Dendritic cell treated with granulocyte-macrophage colony-stimulating factor and Interleukin-4, amounts not matched to agents 40 ng/mL and 50 ng/mL, for 4 days (primary cell): Measurements from ENCODE around the gene GPR25.

ENCODE experiments used
- H3K27ac Mint-ChIP-seq: one replicate; pipeline ENCODE4 v1.8.0; 2022; ENCODE audit warnings: mild to moderate bottlenecking, mixed read lengths
- H3K27me3 Mint-ChIP-seq: one replicate; pipeline ENCODE4 v1.8.0; 2022; ENCODE audit warnings: mild to moderate bottlenecking, mixed read lengths
- H3K36me3 Mint-ChIP-seq: one replicate; pipeline ENCODE4 v1.8.0; 2022; ENCODE audit warnings: low read depth, mixed read lengths
- H3K4me1 Mint-ChIP-seq: one replicate; pipeline ENCODE4 v1.8.0; 2022; ENCODE audit warnings: low read depth, mixed read lengths
- H3K4me3 Mint-ChIP-seq: one replicate; pipeline ENCODE4 v1.8.0; 2022; ENCODE audit warnings: mild to moderate bottlenecking, moderate library complexity, mixed read lengths
- H3K9me3 Mint-ChIP-seq: one replicate; pipeline ENCODE4 v1.8.0; 2022; ENCODE audit warnings: mixed read lengths
- intact Hi-C: fragments of 100-400 bp; cut with micrococcal nuclease; formaldehyde crosslinking; loops from one replicate; pipeline ENCODE4 v1.15.0; 2022

GPR25 gene, protein sequence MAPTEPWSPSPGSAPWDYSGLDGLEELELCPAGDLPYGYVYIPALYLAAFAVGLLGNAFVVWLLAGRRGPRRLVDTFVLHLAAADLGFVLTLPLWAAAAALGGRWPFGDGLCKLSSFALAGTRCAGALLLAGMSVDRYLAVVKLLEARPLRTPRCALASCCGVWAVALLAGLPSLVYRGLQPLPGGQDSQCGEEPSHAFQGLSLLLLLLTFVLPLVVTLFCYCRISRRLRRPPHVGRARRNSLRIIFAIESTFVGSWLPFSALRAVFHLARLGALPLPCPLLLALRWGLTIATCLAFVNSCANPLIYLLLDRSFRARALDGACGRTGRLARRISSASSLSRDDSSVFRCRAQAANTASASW

DNA sequence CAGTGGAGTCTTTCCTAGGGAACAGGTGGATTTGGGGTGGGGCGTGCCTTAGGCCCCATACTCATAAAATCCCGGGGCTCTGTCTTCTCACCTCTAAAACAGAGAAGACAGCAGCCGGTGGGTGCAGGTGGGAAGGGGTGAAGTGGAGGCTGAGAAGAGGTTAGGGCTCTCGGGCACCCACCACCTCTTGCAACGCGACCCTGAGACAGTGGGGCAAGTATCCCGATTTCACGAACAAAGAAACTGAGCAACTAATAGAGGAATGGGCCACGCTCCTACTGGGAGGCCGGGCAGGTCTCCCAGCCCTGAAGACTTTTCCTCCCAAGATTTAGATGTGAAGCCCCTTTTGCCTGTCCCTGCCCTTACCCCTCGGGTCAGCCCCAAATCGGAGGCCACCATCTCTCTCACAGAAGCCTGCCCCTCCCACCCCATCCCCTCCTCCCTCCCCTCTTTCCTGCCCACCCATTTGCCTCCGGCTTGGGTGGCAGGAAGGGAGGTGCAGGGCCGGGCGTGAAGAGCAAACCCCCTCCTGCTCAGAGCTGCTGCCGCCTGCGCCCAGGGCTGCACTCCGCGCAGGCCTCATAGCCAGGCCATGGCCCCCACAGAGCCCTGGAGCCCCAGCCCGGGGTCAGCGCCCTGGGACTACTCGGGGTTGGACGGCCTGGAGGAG is at the start of gene GPR25:
TSS of gene GPR25 (plus strand) at position 536 of the 670 bp plus-strand sequence. CDS start at position 593, 57 bp downstream.
- intact Hi-C loops, result no loop called here
- Mint-ChIP-seq H3K27ac (no peak within 1 kb of the TSS), H3K4me1 (peaks cover 7% of the 10 kb centered on the region), H3K4me3 (peak within 1 kb of the TSS; percentile 48), H3K9me3 (no peaks in the 10 kb centered on the region), H3K36me3 (no peaks in the 10 kb centered on the region), H3K27me3 (peaks cover 42% of the 10 kb centered on the region)

DNA sequence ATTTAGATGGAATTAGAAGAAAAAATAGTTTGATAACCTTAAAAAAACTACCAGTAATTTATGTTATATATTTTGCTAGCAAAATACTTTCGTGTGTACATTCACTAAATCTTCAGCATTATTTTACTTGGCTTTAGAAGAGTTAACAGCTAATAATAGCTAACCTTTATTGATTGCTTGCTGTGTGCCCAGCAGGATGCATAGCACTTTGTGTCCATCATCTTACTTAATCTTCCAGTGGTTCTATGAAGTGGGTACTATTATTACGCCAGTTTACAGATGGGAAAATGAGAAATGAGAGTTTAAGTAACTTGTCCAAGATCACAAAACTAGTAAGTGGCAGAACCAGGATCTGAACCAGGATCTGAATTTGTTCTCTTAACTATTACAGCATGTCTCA is 41.7 kb upstream of the GPR25 start:
- Mint-ChIP-seq H3K36me3 (peaks cover 10% of the 10 kb centered on the region), H3K27ac (no peak overlapping the region), H3K4me3 (no peak overlapping the region), H3K9me3 (no peaks in the 10 kb centered on the region), H3K27me3 (no peaks in the 10 kb centered on the region), H3K4me1 (no peaks in the 10 kb centered on the region)
- intact Hi-C loops, result no loop called here

DNA sequence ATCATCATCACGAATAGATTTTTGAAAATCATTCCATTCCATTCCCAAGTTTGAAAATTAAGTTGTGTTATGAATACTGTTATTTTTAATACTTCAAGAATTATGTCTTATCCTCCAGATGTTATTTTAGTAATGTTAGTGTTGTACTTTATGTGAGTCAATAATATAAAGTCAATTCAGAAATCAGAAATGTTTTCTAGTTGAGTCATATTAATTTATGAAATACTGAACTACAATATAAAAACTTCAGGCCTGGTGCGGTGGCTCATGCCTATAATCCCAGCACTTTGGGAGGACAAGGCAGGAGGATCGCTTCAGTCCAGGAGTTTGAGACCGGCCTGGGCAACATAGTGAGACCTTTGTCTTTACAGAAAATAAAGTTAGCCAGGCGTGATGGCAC is 38.4 kb upstream of the GPR25 start:
- intact Hi-C loops, result no loop called here
- no peak overlapping the region for H3K27ac Mint-ChIP-seq
- H3K4me3 Mint-ChIP-seq, result no peak overlapping the region
- H3K27me3 Mint-ChIP-seq, result no peaks in the 10 kb centered on the region
- no peaks in the 10 kb centered on the region for H3K9me3 Mint-ChIP-seq
- H3K4me1 Mint-ChIP-seq, result no peaks in the 10 kb centered on the region
- peaks cover 13% of the 10 kb centered on the region for H3K36me3 Mint-ChIP-seq

DNA sequence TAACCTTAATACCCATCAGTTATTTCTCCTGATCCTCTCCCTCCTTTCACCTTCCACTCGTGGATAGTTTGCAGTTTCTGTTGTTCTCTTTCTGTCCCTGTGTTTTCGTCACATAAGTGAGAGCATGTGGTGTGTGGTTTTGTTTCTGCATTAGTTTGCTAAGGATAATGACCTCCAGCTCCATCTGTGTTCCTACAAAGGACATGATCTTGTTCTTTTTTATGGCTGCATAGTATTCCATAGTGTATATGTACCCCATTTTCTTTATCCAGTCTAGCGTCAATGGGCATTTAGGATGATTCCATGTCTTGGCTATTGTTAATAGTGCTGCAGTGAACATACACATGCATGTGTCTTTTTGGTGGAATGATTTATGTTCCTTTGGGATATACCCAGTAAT is 36.6 kb upstream of the GPR25 start:
- Mint-ChIP-seq H3K9me3 (no peaks in the 10 kb centered on the region), H3K27me3 (no peaks in the 10 kb centered on the region), H3K4me3 (no peak overlapping the region), H3K4me1 (no peaks in the 10 kb centered on the region), H3K27ac (no peak overlapping the region), H3K36me3 (peaks cover 19% of the 10 kb centered on the region)
- intact Hi-C loops, result no loop called here

DNA sequence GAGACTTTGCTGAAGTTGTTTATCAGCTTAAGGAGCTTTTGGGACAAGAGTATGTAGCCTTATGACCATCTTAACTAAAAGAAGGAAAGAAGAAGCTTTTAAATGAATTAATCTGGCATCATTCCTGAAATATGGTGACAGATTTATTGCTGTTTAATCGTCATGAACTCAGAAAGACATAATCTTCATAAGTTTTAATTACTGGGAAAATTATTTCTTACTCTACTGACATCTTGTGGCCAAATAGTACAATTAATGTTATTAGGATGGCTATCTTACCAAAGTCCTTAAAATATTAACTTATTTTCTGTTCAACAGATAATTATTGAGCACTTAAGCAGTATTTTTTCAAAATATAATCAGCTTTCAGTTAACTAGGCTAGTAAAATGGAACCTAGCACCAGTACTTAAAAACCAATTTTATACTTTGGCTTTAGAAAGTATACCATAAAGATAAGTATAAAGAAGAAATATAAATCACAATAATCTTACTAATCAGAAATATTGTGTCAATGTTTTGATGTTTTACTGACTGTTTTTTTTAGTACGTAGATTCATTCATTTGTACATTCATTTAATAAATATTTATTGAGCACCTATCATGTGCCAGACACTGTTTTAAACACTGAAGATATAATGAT is 34.7 kb upstream of the GPR25 start:
- Mint-ChIP-seq H3K36me3 (peaks cover 26% of the 10 kb centered on the region), H3K27ac (no peak overlapping the region), H3K9me3 (no peaks in the 10 kb centered on the region), H3K4me3 (no peak overlapping the region), H3K27me3 (no peaks in the 10 kb centered on the region), H3K4me1 (no peaks in the 10 kb centered on the region)
- intact Hi-C loops, result loop anchor here (1.0 kb wide), 1 partner anchor 278 kb away; no protein-coding TSS in a partner anchor

DNA sequence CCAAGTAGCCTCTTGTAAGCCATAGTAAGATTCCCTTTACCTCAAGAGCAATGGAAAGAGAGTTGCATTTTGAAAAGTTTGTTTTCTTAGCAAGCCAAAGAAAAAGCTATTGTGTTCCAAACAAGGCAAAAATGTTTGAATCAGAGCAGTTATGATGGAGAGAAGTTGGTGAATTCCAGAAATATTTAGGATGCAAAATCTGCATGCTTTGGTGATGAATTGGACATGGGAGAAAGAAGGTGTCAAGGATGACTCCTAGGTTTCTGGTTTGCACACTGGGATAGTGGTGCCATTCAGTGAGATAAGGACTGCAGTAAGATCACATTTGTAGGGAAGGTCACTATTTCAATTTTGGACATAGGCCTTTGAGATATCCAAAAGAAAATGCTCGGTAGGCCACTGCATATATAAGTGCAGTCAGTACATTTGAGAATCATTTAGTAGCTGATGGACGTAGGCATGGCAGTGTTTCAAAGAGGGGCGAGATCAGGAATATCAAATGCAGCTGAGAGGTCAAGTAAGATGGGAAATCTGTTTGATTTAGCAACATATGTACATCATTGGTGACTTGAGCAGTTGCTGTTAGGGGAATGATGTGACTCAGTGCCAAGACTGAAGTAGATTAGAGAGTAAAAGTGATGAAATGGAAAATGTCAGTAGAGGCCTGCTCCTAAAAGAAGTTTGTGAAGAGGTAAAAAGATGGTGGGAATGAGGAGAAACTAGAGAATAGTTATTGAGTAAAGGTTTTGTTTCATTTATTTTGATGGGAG is 33.9 kb upstream of the GPR25 start:
- Mint-ChIP-seq H3K27me3 (no peaks in the 10 kb centered on the region), H3K36me3 (peaks cover 28% of the 10 kb centered on the region), H3K27ac (no peak overlapping the region), H3K9me3 (no peaks in the 10 kb centered on the region), H3K4me1 (no peaks in the 10 kb centered on the region), H3K4me3 (no peak overlapping the region)
- intact Hi-C loops, result loop anchor here (1.0 kb wide), 1 partner anchor 279 kb away; no protein-coding TSS in a partner anchor

DNA sequence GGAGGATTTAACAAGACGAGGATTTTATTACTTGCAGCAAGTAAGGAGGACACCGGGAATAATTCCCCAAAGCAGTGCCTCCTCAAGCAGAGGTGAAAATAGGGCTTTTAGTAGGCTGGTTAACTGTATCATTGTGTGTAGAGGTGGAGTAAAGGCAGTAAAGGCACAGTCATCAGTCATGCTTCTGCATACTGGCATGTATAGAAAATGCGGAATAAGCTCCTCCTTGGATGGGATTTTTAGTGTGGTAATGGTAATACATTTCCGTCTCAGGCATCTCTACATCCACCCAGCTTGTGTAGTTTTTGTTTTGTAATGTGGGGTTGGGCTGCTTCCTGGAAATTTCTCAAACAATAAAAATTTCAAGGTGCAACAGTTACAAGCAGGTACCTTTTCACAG is 27.4 kb upstream of the GPR25 start:
- no peaks in the 10 kb centered on the region for H3K9me3 Mint-ChIP-seq
- no peaks in the 10 kb centered on the region for H3K27me3 Mint-ChIP-seq
- intact Hi-C loops, result no loop called here
- H3K27ac Mint-ChIP-seq, result no peak overlapping the region
- no peak overlapping the region for H3K4me3 Mint-ChIP-seq
- peaks cover 10% of the 10 kb centered on the region for H3K4me1 Mint-ChIP-seq
- peaks cover 57% of the 10 kb centered on the region for H3K36me3 Mint-ChIP-seq

DNA sequence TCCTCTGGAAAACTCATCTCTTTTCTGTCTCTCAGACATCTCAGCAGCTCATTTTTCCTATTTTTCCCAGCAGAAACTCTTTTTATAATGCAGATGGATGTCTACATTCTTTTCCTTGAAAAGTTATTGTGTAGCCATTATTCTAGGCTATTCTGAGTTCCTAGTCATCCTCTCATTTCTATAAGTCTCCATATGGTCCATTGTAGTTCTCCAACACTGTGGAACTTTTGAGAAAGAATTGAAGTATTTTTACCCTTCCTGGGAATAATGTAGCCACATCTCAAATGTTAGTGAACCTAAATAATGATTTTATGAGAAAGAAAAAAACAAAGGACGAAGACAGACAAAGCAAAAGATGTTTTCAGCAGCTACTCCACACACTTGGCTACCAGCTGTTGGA is 26.4 kb upstream of the GPR25 start:
- intact Hi-C loops, result no loop called here
- no peak overlapping the region for H3K27ac Mint-ChIP-seq
- H3K4me3 Mint-ChIP-seq, result no peak overlapping the region
- no peaks in the 10 kb centered on the region for H3K9me3 Mint-ChIP-seq
- H3K27me3 Mint-ChIP-seq, result no peaks in the 10 kb centered on the region
- peaks cover 15% of the 10 kb centered on the region for H3K4me1 Mint-ChIP-seq
- H3K36me3 Mint-ChIP-seq, result peaks cover 67% of the 10 kb centered on the region

DNA sequence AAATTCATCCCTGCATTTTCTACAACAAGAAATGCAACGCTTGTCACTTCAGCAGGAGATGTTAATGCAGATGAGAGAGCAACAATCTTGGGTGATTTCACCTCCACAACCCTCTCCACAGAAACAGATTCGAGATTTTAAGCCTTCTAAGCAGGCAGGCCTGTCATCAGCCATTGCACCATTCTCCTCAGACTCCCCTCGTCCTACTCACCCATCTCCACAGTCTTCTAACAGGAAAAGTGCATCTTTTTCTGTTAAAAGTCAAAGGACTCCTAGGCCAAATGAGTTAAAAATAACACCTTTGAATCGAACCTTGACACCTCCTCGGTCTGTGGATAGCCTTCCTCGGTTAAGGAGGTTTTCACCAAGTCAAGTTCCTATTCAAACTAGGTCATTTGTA is 23.4 kb upstream of the GPR25 start:
- Mint-ChIP-seq H3K4me3 (no peak overlapping the region), H3K36me3 (peaks cover 75% of the 10 kb centered on the region), H3K27ac (no peak overlapping the region), H3K27me3 (no peaks in the 10 kb centered on the region), H3K4me1 (peaks cover 20% of the 10 kb centered on the region), H3K9me3 (no peaks in the 10 kb centered on the region)
- intact Hi-C loops, result no loop called here

DNA sequence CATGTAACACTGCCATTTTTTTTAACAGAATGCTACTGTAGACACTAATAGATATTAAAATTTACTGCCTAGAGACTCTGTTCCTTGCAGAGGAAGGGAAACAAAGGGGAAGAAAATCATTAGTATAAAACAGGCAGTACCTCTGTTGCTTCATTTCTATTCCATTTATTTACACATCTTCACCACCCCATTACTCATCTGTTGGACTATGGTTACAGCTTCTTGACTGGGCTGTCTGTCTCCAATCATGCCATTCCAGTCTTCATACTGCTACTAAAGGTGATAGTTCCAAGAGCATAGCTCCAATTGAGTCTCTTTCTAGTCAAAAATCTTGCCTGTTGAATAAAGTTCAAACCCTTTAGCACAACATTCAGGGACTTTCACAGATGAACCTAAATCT is 22.2 kb upstream of the GPR25 start:
- Mint-ChIP-seq H3K36me3 (peaks cover 69% of the 10 kb centered on the region), H3K4me1 (peaks cover 20% of the 10 kb centered on the region), H3K4me3 (no peak overlapping the region), H3K27me3 (no peaks in the 10 kb centered on the region), H3K9me3 (no peaks in the 10 kb centered on the region), H3K27ac (no peak overlapping the region)
- intact Hi-C loops, result no loop called here

DNA sequence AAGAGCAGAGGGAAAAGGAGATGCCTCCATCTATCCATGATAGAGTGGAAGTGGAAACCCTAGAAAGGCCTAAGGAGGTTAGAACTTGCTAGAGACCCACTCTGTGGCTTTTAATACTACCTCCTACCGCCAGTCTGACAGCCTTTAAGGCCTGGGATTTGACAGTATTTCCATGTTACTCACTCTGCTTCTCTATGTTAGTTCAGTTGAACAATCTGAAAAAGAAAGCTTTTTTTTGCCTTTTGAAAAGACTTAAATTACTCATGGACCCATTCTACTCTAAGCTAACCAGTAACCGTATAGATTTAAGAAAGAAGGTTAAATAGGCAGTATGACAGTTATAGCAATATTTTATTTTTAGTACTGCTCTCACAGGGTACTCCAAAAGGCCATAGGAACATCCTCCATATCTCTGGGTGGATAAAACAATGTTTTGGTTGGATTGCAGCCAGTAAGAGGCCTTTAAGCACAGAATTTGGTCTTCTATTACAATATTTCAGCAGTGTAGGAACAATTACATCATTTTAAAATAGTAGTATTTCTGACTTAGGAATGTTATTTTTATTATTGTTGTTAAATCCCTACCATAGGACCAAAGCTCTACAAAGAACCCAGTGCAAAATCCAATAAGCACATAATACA is 15.9 kb upstream of the GPR25 start:
- Mint-ChIP-seq H3K4me3 (no peak overlapping the region), H3K27me3 (no peaks in the 10 kb centered on the region), H3K27ac (no peak overlapping the region), H3K9me3 (no peaks in the 10 kb centered on the region), H3K36me3 (peaks cover 36% of the 10 kb centered on the region), H3K4me1 (peaks cover 6% of the 10 kb centered on the region)
- intact Hi-C loops, result no loop called here

DNA sequence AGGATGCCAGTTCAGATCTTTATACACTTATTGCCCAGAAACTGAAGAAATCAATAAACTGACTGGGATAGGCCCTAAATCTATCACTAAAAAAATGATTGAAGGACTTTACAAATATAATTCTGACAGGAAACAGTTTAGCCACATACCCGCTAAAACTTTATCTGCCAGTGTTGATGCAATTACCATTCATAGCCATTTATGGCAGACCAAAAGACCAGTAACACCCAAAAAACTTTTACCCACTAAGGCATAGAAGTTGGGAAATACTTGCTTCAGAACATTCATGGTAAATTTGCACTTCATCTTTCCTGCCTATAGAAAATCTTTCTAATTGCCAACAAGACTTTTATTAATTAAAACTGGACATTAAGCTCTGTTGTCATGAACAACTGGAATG is 15.0 kb upstream of the GPR25 start:
- Mint-ChIP-seq H3K4me3 (no peak overlapping the region), H3K27ac (no peak overlapping the region), H3K9me3 (no peaks in the 10 kb centered on the region), H3K4me1 (no peaks in the 10 kb centered on the region), H3K36me3 (peaks cover 35% of the 10 kb centered on the region), H3K27me3 (no peaks in the 10 kb centered on the region)
- intact Hi-C loops, result no loop called here

DNA sequence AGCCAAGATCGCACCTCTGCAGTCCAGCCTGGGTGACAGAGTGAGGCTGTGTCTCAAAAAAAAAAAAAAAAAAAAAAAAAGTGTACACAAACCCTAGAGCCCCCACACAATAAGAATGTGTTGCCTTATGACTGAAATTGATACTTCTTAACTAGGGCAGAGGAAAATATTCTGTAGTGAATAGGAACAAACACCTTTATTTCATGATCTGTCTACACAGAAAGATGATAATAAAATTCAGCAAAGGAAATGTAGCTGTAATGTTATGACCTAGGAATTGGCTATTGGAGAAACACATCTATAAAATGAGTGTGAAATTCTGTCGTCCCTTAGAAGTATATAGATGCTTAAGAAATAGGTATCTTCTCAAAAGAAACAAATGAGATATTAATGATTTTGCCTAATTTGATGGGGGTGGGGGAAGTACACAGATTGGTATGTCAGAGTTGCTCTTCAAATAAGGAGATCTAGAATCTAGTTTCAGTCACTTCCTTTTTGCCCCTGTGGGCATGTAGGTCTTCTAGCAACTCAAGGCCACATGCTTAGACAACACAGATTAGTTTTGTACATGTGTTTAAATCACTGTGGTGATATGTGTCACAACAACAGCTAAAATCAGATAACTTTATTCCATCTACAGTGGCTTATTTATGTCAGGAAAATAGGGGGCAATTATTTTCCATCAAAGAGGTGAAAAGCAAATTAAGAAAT is 10.7 kb upstream of the GPR25 start:
- Mint-ChIP-seq H3K4me1 (no peaks in the 10 kb centered on the region), H3K27ac (no peak overlapping the region)

More for the DNA sequence above, 10.7 kb upstream of the GPR25 start:
- Mint-ChIP-seq H3K27me3 (no peaks in the 10 kb centered on the region), H3K9me3 (no peaks in the 10 kb centered on the region), H3K4me3 (no peak overlapping the region), H3K36me3 (peaks cover 33% of the 10 kb centered on the region)
- intact Hi-C loops, result no loop called here
